ENCODE results near the gene KCNC2.

The KCNC2 gene

GRCh38 chr12:75157385-75157784, 52.3 kb downstream of the KCNC2 start:
- no peak for DNase-seq

- no peak for DNase-seq
These were observed 53.7 kb downstream of the KCNC2 start for GRCh38 chr12:75155962-75156361.

GRCh38 chr12:75154388-75154787, 55.3 kb downstream of the KCNC2 start:
- DNase-seq = no peak

GRCh38 chr12:75139196-75139595, 70.4 kb downstream of the KCNC2 start:
- DNase-seq = no peak

GRCh38 chr12:75137896-75138295, 71.7 kb downstream of the KCNC2 start:
- DNase-seq = no peak

- no peak for DNase-seq
These were observed 74.6 kb downstream of the KCNC2 start for GRCh38 chr12:75135026-75135425.

- no peak for DNase-seq
These were observed 78.8 kb downstream of the KCNC2 start for GRCh38 chr12:75130811-75131210.

- no peak for DNase-seq
These were observed 80.4 kb downstream of the KCNC2 start for GRCh38 chr12:75129275-75129674.

- DNase-seq = no peak
These were observed 88.5 kb downstream of the KCNC2 start for GRCh38 chr12:75121036-75121705.

GRCh38 chr12:75120311-75120711, 89.3 kb downstream of the KCNC2 start:
- DNase-seq = no peak

- no peak for DNase-seq
These were observed 92.9 kb downstream of the KCNC2 start for GRCh38 chr12:75116646-75117198.

GRCh38 chr12:75115748-75116147, 93.9 kb downstream of the KCNC2 start:
- DNase-seq = no peak

GRCh38 chr12:75103822-75104221, 105.8 kb downstream of the KCNC2 start:
- DNase-seq = no peak

- no peak for DNase-seq
These were observed 107.9 kb downstream of the KCNC2 start for GRCh38 chr12:75101781-75102180.

GRCh38 chr12:75099210-75099609, 110.4 kb downstream of the KCNC2 start:
- DNase-seq = no peak

GRCh38 chr12:75097003-75097402, 112.6 kb downstream of the KCNC2 start:
- no peak for DNase-seq

- no peak for DNase-seq
These were observed 122.0 kb downstream of the KCNC2 start for GRCh38 chr12:75087654-75088053.

GRCh38 chr12:75086091-75087038, 123.3 kb downstream of the KCNC2 start:
- no peak for DNase-seq

- DNase-seq = no peak
These were observed 128.3 kb downstream of the KCNC2 start for GRCh38 chr12:75081305-75081704.

GRCh38 chr12:75080582-75080981, 129.1 kb downstream of the KCNC2 start:
- no peak for DNase-seq

GRCh38 chr12:75065482-75065881, 144.2 kb downstream of the KCNC2 start:
- DNase-seq = no peak

GRCh38 chr12:75062691-75063090, 146.9 kb downstream of the KCNC2 start:
- no peak for DNase-seq

GRCh38 chr12:75058228-75058627, 151.4 kb downstream of the KCNC2 start:
- no peak for DNase-seq

- no peak for DNase-seq
These were observed 160.9 kb downstream of the KCNC2 start for GRCh38 chr12:75048767-75049166.

Measured in stimulated activated CD4-positive, alpha-beta T cell treated with anti-CD3 and anti-CD28 coated beads, Interleukin-4, amount 100 ng/mL, for 1 hour (primary cell).